DMS153 treated with DMSO at 0.1 percent for 48 hours (cell line): ENCODE data around the gene ACSL1.

Experiments used
- DNase-seq: peaks from one replicate; lab custom pipeline; 2025; ENCODE audit not compliant: unreplicated experiment; lab: John Stamatoyannopoulos, UW

Gene ACSL1

DNA sequence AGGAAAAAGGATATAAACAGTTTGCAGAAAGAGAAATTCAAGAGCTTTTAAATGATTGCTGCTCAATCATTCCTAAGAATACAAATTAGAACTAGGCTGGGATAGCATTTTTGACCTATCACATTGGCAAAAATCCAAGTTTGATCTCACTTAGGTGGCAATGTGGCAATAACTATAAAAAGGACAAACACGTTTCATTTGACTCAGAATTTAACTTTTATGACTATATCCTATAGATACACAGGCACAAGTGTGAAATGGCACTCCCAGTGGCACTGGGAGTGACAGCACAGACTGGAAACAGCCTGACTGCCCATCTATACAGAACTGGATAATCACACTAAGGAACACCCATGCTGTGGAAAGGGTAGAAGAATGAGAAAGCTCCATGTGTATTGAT, 103.0 kb downstream of the ACSL1 start:
- no peak for DNase-seq

DNA sequence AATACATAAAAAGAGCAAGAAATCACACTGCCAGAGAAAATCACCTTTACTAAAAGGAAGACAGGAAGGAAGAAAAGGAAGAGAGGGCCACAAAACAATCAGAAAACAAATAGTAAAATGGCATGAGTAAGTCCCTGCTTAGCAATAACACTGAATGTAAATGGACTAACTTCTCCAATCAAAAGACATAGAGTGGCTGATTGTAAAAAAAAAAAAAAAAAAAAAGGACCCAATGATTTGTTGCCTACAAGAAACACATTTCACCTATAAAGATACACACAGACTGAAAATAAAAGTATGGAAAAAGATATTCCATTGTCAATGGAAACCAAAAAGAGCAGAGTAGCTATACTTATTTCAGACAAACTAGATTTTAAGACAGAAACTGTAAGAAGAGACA, 104.5 kb downstream of the ACSL1 start:
- DNase-seq: no peak

DNA sequence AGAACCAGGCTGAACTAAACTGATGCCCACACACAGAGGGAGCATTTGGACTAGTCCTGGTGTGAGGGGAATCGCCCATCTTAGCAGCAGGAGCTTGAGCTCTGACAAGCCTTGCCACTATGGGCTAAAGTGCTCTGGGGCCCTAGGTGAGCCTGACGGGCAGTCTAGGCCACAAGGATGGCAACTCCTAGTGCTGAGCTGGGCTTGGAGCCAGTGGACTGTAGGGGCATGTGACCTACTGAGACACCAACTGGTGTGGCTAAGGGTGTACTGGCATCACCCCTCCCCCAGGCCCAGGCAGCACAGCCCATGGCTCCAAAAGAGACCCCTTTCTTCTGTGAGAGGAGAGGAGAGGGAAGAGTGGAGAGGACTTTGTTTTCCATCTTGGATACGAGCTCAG, 106.4 kb downstream of the ACSL1 start:
- no peak for DNase-seq

DNA sequence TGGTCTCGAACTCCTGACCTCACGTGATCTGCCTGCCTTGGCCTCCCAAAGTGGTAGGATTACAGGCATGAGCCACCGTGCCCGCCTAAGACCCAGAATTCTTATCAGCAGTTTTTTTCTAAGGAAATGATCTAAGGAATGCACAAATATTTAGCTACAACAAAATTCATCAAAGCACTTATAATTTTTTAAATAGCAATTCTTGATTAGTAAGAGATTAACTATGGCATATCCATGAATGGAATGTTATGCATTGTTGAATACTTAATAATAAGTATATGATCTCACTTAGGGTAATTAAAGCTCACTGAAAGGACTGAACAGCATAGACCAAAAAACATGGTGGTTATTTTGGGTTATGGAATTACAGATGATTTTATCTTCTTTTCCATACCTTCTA, 110.2 kb downstream of the ACSL1 start:
- DNase-seq: no peak

DNA sequence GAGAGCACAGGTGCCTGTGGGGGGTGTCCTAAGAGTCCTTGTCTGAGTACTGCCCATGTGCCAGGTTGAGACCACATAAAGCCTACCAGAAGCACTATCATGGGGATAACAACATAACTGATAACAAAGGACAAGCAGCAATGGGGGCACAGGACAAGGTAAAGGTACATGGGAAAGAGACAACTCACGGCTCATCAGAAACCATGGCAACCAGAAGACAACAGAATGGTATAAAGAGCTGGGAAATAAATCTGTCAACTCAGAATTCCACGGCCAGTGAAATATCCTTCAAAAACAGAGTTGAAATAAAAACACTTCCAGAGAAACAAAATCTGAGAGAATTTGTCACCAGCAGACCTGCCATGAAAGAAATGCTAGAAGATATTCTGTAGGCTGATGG, 111.9 kb downstream of the ACSL1 start:
- no peak for DNase-seq

DNA sequence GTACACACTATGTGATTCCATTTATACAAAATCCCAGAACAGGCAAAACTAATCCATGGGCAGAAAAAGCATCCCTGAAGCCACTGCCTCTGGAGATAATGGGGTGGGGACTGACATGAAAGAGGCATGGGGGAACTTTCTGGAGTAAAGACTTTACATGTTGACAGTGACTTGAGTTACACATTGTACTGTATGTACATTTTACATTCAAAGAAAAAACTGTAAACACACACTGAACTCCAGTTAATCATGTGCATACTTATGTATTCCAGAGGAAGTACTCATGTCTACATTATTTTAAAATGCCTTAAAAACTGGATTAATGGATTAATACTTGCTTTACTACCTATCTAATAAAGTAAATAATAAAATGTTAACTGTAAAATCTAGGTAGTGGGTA, 113.4 kb downstream of the ACSL1 start:
- no peak for DNase-seq

DNA sequence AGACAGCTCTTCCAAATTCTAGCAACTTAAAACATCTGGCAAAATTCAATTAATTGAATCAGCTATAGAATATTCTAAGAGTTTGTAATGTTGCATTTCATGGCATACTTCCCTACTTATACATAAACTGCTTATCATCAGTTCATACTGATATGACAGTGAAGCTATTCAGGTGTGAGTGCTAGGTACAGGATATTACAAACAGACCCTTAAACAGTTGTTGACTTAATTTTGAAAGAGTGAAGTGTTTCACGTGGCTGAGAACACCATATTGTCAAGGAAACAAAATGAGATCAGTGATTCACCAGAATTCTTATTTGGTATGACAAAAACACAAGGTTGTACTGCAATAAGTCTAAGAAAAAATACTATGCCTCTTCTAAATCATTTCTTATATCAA, 119.3 kb downstream of the ACSL1 start:
- DNase-seq: no peak

DNA sequence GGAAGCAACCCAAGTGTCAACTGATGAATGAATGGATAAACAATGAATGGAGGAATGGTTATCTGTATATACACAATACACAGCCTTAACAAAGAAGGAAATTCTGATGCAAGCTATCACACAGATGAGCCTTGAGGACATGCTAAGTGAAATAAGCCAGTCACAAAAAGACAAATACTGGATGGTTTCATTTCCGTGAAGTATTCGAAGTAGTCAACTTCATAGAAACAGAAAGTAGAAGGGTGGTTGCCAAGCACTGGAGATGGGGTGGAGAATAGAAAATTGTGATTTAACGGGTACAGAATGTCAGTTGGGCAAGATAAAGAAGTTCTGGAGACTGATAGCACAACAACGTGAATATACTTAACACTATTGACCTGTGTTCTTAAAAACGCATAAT, 120.1 kb downstream of the ACSL1 start:
- no peak for DNase-seq
